ENCODE data around the gene DSCAML1.
A peak's percentile ranks its signal among the peaks of the same experiment; 100 is the strongest.
"Not testable (repeated sequence)": the region's sequence is repeated elsewhere in the genome, so short reads cannot be mapped to it uniquely, and the experiment has no call there.

Gene DSCAML1

DNA sequence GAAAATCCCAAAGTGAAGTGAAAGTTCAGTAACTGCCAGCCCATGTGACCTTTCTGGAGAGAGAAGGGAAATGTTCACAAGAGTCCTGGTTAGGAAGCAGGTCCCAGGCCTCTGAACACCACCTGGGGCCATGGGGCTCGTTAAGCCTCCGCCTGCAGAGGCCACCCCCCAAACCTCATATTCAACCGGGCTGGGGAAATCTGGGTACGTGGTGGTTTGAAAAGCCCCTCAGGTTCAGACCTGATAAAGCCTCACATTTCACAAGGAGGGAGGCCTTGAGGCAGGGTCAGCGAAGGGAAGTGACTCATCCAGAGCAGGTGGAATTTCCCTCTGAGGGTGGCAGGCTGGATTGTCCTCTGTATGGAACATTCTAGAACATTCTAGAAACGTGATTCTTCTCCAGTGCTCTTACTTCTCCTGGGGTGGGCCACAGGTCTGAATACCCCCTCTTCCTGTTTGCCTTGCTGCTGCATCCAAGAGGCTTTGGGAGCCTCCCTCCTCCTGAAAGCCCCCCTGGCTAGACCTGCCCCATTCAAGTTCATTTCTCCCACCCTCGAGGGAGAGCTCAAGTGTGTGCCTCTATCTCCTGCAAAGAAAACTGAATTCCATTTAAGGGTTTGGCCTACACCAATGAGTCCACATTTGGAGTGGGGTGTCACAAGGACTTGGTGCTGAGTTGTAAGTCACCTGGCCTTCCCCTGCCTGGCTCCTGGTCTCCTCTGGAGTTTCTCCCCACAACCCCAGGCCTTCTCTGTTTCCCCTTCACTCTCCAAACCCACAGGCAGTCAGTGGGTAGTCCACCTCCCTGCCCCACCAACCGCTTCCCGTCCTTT lies 21.2 kb upstream of the DSCAML1 start:
- no peak for DNase-seq

DNA sequence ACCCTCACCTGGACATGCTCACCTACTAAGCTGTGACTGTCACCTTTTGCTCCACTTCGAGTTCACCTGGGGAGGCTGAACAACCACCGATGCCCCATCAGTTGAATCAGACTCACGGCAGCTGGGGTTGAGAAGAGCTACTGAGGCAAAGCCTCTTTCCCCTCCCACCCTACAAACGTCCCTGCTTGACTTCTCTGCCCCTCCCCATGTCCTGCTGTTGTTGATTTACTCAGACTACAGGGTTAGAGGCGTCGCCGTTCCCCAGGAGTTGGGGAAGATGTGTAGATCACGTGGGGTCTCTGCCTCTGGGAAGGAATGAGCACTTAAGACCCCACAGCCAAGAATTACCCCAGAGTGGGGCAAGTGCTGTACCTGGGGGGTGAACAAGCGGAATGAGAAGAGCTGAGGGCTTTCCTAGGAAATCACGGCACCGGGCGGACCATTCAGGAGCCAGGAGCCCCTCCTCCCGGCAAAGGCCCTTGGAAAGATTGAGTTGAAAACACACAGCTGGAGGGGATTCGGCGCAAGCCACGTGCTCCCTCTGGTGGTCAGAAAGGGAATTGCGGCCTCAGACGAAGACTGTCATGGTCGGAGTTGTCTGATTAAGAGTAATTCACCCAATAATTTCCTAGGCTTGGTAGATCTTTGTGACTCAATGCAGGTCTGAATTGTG lies 20.5 kb upstream of the DSCAML1 start:
- DNase-seq = peak in 1 of 2 experiments; percentile 34

DNA sequence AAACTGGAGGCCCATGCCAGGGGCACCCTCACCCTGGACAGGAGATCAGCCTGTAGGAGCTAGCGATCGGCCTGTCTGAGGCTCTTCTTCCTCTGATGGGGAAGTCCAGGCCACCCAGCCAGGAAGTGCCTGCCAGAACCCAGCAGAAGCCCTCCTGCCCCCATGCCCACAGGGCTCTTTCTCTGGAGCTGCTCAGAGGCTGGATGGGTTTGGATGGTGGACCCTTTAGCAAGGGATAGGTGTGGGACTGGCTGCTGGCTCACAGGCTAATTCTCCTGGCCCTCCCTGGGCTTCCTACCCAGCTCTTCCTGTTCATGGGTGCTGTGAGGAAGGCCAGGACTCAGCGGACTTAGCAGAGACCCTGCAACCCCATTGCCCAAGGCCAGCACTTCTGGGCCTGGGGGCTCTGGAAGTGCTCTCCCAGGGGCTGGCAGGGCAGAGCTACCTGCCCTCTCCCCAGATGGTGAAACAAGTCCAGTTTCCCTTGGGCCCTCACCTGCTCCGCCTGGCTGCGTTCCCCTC lies 19.9 kb upstream of the DSCAML1 start:
- no peak for DNase-seq

DNA sequence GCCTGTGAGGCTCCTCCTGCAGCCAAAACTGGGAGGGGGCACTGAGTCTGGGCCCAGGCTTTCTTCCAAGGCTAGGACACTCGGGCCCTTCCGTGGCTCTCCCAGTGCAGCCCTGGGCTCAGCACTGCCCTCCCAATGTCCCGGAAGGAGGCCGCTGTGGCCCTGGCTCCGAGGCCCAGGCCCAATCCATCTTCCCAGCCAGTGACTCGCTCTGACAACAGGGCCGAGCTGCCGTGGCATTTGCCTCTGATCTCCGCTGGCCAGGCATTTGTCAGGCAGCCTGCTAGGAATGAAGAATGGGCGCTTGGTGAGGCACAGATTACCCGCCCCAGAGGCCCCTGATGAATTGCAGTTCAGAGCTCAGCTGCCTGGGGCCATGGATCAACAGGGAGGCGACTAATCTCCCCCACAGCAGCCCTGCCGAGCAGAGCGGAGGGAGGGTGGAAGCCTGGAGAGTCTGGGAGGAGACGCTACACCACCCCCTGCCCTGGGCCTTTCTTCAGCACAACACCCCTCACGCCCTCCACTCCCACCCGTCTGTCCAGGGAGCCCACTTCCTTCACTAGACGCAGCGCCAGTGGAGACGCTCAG lies 19.2 kb upstream of the DSCAML1 start:
- DNase-seq = no peak

DNA sequence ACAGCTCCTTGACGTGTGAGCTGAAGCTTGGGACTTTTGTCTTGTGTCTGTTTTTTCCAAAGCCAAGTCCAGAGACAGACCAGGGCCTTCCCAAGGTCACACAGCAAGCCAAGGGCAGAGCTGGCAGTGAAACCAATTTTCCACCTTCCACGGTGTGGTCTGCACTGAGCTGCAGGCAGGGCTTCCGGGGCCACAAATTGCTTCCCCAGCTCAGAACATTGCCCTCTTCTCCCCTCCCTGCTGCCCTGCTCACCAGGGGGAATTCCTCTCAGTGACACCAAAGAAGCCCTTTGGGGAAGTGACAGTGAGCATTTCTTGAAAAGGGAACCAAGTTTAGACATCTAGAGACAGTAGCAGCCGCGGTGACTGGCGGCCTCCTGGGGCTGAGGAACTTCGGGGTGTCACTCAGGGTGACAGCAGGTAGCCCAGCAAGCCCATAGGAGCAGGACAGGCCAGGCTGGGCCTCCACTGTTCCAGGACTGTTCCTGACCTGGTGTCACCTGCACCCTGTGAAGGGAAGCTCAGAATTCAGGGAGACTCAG lies 18.3 kb upstream of the DSCAML1 start:
- no peak for DNase-seq

DNA sequence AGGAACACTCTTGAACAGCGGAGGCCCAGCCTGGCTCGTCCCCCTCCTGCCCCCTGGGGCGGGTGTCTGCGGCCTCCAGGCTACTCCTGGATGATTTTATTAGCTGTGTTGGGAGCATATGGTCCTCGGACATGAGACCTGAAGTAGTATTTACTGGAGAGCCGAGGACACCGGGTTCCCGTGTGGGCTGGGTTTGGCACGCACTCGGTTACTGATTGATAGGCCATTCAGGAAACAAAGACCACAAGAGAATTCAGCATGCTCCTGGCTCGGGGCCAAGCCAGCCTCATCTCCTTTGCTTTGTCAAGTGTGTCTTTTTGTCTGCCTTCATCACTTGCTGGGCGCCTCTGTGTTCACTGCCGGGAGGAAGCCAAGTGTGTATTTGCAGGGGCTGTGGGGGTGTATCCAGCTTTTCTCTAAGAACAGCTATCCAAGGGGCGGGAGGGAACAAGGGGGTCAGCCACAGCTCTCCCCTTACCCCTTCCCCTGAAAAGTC lies 17.8 kb upstream of the DSCAML1 start:
- no peak for DNase-seq

DNA sequence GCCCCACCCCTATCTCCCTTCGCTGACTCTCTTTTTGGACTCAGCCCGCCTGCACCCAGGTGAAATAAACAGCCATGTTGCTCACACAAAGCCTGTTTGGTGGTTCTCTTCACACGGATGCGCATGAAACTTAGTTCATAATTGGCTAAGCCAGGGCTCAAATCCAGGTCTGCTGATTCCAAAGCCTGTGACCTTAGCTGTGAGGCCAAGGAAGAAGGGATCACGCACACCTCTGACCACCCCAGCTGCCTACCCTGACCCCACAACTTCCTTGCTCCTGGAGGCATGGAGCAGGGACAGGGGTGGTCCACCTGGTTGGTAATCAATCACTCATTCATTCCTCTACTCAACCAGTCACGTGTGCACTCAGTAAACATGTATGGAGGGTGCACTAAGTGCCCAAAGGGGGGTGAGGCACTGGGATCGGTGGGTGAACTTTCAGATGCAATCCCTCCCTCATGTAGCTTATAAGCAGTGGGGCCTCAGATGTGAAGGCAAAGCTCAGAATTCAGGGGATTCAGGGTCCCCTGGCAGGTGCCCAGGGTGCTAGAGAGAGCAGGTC lies 17.3 kb upstream of the DSCAML1 start:
- no peak for DNase-seq

DNA sequence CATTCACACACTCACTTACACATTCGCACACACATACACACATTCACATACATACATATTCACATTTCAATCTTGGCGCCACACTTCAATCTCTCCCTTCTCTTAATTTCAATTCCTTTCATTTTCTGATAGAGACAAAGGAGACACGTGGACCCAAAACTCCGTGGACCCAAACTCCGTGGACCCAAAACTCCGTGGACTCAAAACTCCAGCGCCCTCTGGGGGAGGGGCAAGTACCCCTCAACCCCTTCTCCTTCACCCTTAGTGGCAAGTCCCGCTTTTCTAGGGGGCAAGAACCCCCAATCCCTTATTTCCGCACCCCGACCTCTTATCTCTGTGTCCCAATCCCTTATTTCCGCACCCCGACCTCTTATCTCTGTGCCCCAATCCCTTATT lies 13.0 kb upstream of the DSCAML1 start:
- DNase-seq = not testable (repeated sequence)

DNA sequence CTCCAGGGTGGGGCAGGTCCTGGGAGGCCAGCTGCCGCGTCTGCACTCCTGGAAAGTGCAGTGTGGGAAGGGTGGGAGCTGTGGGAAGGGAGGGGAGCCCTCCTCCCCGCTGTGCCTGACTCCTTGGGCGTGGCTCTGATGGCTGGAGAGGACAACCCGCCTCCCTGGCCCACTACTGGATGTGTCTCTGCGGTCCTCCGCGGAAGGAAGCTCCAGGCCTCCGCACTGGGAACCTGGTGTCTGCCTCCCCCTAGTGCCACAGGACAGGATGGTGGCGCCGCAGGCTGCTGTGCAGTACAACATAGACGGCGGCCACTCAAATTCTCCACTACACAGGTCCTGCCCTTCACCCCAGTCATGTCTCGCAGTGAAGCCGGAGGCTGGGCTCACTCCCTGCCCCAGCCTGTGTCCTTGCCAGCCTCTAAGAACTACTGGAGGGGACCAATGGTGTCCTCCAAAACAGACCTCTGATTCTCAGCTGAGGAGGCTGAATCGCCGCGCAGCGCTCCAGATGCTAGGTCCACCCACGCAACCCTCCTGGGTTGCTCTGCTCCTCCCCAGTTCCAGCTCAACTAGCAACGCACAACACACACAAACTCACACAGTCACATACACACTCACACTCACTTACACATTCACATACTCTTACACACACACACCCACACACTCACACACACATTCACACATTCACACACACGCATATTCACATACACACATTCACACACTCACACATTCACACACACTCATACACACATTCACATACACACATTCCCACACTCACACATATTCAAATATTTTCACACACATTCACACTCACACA lies 12.4 kb upstream of the DSCAML1 start:
- peak; percentile 41 to 42 for DNase-seq

DNA sequence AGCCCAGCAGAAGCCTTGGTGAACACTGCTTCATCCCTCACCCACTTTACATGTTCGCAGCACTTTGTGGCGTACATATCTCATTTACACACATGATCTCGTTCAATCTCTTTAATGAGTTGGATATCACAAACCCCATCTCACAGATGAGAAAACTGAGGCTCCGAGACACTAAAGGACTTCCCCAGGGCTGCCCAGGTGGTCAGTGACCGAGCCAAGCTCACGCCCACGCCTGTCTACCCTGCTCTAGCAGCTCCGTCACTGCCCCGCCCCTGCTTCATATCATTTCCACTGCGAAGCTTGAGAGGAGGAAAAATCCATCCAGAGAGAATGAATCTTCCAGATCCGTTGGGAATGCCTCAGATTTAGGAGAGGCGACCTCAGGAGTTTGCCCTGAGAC lies 11.8 kb upstream of the DSCAML1 start:
- DNase-seq = no peak

DNA sequence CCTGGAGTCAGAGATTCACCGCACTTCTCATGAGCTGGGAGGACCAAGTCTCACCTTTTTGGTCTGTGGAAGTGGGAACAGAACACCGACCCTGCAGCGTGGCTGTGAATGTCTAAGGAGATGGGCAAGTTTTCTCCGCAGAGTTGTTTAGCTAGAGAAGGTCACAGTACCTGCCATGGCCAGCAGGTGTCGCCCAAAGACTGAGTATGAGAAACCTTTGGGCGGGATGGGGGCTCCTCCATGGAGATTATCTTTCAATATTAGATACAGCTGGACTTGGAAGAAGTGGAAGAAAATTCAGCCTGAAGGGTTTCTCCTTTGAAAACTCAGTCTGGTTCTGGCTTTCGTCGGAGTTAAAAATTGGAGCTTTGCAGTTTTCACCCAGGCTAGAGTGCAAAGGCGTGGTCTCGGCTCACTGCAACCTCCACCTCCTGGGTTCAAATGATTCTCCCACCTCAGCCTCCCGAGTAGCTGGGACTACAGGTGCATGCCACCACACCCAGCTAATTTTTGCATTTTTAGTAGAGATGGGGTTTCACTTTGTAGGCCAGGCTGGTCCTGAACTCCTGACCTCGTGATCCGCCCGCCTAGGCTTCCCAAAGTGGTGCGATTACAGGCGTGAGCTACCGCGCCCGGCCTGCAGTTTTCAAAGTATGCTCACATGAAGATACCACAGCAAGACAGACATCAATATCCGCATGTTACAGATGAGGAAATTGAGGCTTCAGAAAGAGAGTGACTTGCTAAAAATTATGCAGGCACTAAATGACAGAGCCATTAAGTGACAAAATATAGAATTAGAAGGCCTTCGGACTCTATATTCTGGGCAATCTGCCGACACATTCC lies 10.7 kb upstream of the DSCAML1 start:
- peak in 1 of 2 experiments; percentile 25 for DNase-seq

DNA sequence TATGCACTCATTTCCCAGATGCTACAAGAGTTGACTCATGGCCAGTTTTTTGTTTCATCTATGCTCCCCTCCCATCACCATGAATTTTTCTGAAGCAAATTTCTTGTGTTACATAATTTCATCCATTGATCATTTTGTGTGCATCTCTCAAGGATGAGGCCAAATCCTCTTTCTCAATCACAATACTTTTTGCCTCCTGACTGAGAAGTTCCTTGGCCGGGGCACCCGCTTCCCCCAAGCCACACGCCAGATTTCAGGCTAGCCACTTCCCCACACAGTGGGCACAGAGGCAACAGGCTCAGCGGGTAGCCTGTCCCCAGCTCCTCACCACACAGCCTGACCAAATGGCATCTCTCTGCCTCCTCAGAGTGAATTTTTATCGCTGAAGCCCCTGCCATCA lies 9.8 kb upstream of the DSCAML1 start:
- no peak for DNase-seq

DNA sequence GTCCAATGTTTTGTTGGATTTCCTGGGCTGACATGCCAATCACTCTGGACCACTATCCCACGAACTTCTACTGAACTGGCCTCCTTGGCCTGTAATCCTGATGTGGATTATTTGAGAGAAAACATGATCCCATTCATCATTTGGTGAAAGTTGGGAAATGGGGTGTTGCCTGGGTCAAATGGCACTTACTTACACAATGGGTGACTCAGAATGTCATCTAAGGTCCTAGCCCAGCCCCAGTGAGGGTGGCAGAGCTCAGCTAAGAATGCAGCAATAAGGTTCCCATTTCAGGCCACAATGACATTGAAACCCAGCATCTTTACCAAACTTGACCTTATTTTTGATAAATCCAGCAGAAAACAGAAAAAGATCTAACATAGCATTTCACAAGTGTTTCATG lies 8.0 kb upstream of the DSCAML1 start:
- no peak for DNase-seq

DNA sequence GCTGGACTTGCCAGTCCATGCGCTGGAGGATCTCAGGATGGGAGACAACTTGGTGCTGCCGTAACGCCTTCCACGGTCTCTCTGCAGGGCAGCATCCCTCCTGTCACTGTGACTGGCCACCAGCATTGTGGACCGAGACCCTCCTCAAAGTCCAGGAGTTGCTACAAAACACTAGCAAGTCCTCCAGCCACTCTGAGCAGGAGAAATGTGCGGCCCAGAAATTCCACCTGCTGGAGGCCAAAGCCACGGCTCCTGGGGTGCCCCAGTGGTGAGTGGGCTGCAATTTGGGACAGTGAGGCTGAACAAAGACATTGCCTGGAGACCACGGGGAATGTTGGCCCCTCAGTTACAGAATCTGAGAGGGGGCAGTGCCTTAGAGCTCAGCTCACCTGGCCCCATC lies 6.9 kb upstream of the DSCAML1 start:
- no peak for DNase-seq

DNA sequence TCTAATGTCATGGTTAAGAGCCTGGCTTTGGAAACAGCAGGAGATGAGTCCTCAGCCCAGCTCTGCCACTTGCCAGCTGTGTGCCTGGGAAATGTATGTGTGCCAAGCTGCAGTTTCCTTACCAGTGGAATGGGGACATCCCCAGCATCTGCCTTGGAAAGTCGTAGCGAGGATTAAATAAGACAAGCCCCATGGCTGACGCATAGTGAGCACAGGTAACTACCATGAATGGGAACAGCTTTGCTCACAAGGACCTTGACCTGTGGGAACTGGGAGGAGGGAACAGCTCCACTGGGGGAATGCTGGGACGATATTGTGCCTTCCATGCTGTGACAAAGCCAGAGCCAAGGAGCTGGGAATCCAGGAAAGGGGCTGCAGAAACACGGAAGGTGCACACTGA lies 2.6 kb upstream of the DSCAML1 start:
- DNase-seq = no peak

DNA sequence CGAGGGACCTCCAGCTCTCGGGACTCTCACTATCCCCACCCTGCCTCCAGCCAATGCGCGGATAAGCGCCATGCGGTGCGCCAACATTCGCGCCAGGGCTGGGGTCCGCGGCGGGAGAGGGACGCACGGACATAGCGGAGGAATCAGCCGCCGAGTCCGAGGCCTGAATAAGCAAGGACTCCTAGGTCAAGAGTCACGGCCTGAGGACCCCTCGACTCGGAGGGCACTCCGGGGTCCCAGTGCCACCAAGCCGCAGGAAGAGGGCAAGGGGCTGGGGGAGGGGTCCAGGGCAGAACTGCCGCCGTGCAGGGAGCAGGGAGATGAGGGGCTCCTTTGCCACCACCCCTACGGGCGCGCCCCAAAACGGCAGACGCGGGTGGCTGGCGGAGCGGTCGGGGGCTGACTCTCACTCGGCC lies 552 bp downstream of the DSCAML1 start:
- DNase-seq = no peak

DNA sequence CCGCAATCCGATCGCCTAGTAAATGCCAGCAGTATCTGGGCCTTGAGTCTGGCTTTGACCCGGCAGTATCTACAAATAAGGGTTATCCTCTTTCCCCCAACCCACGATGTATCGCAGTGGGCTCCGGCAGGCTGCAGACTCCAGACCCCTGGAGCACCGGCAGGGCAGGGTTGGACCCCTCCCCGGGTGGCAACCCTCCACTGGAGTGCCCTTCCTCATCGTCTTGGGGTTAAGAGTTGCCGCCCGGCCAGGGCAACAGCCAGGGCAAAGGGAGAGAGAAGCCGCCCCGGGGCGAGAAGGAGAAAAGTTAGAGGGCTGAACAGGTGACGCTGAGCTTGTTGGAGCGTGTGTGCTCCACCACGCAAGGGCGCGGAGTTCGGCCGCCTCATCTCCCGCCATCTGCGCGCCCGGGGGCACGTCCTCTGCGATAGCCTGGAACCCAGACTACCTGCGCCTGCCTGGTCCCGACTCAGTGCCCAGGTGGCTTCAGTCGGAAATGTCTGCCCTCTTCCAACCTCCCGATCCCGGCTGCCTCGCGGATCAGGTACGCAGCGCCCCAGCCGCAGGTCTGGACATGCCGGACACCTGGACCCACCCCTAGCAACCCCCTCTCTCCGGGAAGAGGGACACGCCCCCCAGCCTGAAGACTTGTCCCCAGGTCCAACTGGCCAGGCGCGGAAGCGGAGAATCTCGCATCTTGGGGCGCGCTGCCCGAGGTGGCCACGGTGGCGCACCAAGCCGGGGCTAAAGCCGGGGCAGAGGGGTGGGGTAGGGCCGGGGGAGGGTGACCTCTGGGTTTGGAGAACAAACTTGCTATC lies 1.2 kb downstream of the DSCAML1 start:
- DNase-seq = no peak

DNA sequence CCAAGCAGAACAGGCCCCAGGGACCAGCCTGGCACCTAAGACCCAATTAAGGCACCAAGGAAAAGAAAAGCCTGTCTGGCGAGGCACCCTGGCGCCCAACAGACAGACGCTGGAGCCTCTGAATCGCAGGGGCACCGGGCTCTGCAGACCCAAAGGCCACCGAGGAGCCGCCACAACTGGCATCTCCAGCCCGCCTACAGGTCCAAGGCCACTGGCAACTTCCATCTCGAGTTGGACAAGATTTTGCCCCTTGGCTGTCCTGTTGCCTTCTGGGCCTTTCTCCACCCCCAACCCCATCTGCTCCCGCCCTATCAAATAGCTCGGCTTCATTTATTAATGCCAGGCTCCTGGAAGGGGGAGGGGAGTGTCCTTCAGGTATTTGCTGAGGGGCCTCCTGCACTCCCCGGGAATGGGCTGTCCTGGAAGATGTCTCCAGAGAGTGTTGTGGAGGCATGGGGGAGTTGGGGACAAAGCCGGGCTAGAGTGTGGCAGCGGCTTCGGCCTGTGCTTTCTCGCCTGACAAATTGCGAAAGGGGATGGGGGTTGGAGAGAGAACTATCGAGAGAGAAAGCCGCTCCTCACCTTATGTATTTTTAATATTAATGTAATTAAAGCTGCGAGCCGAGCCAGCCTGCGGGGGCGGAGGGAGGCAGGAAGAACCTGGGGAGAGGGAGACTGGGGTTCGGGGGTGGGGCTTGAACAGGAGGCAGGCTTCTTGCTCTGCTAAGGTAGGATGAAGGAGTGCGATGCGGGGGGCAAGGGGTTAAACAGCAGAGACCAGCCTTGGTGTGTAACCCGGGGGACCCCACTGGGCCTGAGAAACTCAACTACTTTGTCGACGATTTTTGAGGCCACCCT lies 2.0 kb downstream of the DSCAML1 start:
- no peak for DNase-seq

DNA sequence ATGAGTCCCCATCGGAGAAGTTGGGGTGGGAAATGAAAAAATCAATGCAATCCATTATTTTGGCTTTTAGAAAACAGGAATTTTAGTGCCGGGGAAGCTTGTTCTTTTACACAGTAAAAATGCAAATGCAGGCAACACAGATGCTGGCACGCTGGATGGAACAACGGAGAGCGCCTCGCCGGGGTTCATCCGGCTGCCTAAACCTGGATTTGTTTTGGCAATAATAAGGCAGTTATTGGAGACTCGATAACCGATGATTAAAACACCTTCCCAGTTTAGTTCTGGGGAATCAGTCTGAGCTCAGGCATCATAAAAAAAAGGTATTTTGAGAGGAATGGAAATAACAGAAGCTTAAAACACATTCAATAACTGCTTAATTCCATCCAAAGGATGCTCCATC lies 2.9 kb downstream of the DSCAML1 start:
- no peak for DNase-seq
